Hematopoietic multipotent progenitor cell treated with erythropoietin and hydrocortisone succinate and interleukin-3 and kit ligand, for 4 days (in vitro differentiated cells): ENCODE data around the gene BOD1L1.

Experiments
- DNase-seq: peaks from one replicate; pipeline ENCODE4 v3.0.0-alpha.2; 2015

BOD1L1 gene

GRCh38 chr4:13523591-13524503, 103.7 kb downstream of the BOD1L1 start:
- DNase-seq = no peak

GRCh38 chr4:13523105-13523477, 104.4 kb downstream of the BOD1L1 start:
- DNase-seq = no peak

GRCh38 chr4:13522282-13523104, 105.0 kb downstream of the BOD1L1 start:
- no peak for DNase-seq

GRCh38 chr4:13521047-13521446, 106.5 kb downstream of the BOD1L1 start:
- DNase-seq = no peak
